Ishikawa (cell line): ENCODE data around the gene TCEAL4.

Experiments
- EP300 ChIP-seq: IDR thresholded peaks from 2 replicates; pipeline ENCODE4 v1.6.1; 2012; ENCODE audit warnings: borderline replicate concordance
- RAD21 ChIP-seq: IDR thresholded peaks from 2 replicates; pipeline ENCODE4 v1.6.1; 2012; ENCODE audit warnings: low read depth
- TEAD4 ChIP-seq: IDR thresholded peaks from 2 replicates; pipeline ENCODE4 v1.6.1; 2012

DNA sequence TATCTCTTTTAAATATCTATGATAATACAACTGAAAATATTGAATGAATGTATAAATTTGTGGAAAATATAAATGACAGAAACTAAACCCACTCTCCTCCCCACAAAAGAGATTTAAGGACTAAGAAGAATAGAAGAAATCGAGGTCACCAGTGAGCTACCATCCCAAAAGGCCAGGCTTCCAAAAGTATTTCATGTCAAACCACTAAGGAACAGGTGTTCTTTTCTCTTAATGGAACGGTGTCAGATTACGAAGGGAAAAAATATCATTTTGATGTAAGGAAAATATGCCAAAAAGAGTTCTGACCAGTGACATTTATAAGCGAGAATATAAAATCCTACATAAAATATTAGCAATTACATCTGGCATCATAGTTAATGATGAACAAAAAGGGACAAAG, 13.6 kb upstream of the TCEAL4 start:
- TF ChIP-seq RAD21 = no peak
- TF ChIP-seq EP300 = no peak
- no peak for TF ChIP-seq TEAD4
